ENCODE measurements around the gene ILDR2. TPM values are rescaled to one million over a fixed set of nuclear protein-coding genes. Genes with fewer than 3 reads are reported as not detected.

ILDR2 gene
- total RNA-seq, 1 donor, result 0.43 TPM

- TF ChIP-seq, protein P1, sequence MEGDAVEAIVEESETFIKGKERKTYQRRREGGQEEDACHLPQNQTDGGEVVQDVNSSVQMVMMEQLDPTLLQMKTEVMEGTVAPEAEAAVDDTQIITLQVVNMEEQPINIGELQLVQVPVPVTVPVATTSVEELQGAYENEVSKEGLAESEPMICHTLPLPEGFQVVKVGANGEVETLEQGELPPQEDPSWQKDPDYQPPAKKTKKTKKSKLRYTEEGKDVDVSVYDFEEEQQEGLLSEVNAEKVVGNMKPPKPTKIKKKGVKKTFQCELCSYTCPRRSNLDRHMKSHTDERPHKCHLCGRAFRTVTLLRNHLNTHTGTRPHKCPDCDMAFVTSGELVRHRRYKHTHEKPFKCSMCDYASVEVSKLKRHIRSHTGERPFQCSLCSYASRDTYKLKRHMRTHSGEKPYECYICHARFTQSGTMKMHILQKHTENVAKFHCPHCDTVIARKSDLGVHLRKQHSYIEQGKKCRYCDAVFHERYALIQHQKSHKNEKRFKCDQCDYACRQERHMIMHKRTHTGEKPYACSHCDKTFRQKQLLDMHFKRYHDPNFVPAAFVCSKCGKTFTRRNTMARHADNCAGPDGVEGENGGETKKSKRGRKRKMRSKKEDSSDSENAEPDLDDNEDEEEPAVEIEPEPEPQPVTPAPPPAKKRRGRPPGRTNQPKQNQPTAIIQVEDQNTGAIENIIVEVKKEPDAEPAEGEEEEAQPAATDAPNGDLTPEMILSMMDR (IDR thresholded peaks at IDR 0.05; ENCODE audit: insufficient read depth, low read depth, low read length), result no peak
- no peak overlapping the region for H3K4me3 ChIP-seq (ENCODE audit: low read depth, low read length)
- DNase-seq (ENCODE audit: low read depth), result no peak
Observed at GRCh38 chr1:166906647-166907046, 68.7 kb downstream of the ILDR2 start.

- TF ChIP-seq, protein P1 (IDR thresholded peaks at IDR 0.05; ENCODE audit: insufficient read depth, low read depth, low read length), result no peak
- no peak overlapping the region for H3K4me3 ChIP-seq (ENCODE audit: low read depth, low read length)
- peak; percentile 60 for DNase-seq (ENCODE audit: low read depth)
Observed at GRCh38 chr1:166905900-166906299, 69.4 kb downstream of the ILDR2 start.

GRCh38 chr1:166905136-166905535, 70.2 kb downstream of the ILDR2 start:
- TF ChIP-seq, protein P1 (IDR thresholded peaks at IDR 0.05; ENCODE audit: insufficient read depth, low read depth, low read length), result no peak
- DNase-seq (ENCODE audit: low read depth), result peak; percentile 48
- no peak overlapping the region for H3K4me3 ChIP-seq (ENCODE audit: low read depth, low read length)

DNA sequence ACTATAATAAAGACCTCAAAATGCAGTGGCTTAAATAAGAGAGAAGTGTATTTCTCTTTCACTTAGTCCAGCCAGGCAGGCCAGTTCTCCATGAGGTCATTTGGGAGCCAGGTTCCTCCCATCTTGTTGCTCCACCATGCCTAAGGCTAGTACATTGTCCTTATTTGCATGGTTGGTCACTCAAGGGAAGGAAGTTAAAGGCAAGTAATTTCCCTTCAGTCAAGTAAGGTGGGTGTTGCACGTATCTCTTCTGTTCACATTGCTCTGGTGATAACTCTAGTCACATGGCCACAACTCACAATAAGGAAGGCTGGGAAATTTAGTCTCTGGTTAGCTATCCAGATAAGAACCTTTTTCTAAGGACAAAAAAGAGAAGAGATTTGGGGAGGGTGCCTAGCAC, 72.1 kb downstream of the ILDR2 start:
- TF ChIP-seq, protein P1 (IDR thresholded peaks at IDR 0.05; ENCODE audit: insufficient read depth, low read depth, low read length), result no peak
- no peak for DNase-seq (ENCODE audit: low read depth)
- H3K4me3 ChIP-seq (ENCODE audit: low read depth, low read length), result no peak overlapping the region

DNA sequence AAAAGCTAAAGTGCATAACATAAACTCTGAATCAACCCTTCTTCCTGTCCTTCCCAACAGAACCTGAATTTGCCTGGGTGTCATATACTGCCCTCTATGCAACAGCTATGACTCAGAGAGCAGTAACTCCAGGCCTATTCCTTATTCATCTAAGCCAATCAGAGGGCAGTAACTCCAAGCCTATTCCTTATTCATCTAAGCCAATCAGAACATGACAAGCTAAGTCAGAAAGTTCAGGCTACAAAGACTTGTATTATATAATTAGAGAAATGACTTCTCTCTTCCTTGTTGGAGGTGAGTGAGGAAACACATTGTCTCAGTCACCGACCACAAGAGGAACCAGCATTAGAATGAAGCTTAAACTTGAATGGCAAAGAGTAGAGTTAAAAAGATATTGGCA, 73.1 kb downstream of the ILDR2 start:
- TF ChIP-seq, protein P1 (IDR thresholded peaks at IDR 0.05; ENCODE audit: insufficient read depth, low read depth, low read length), result no peak
- H3K4me3 ChIP-seq (ENCODE audit: low read depth, low read length), result no peak overlapping the region
- DNase-seq (ENCODE audit: low read depth), result no peak

DNA sequence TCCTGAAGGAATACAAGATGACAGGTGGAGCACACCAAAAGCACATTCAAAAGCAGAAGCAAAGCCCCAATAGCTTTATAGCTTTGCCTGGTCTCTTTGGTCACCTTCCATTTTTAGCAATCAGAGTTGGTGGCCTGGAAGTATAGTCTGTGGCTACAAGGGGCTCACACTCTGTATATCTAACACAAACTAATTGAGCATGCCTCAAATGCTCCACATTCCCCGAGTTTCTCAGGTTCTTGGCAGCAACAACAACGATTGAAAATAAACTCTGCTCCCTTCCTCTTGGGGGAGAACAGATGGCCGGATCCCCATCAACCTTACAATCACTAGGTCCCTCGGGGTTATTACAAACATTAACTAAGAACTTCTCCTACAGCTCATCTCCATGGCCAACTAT, 74.4 kb downstream of the ILDR2 start:
- no peak overlapping the region for H3K4me3 ChIP-seq (ENCODE audit: low read depth, low read length)
- TF ChIP-seq, protein P1 (IDR thresholded peaks at IDR 0.05; ENCODE audit: insufficient read depth, low read depth, low read length), result no peak
- no peak for DNase-seq (ENCODE audit: low read depth)

- no peak overlapping the region for H3K4me3 ChIP-seq (ENCODE audit: low read depth, low read length)
- TF ChIP-seq, protein P1 (IDR thresholded peaks at IDR 0.05; ENCODE audit: insufficient read depth, low read depth, low read length), result no peak
- no peak for DNase-seq (ENCODE audit: low read depth)
Observed at GRCh38 chr1:166899769-166900168, 75.6 kb downstream of the ILDR2 start.

Data from fibroblast of villous mesenchyme (primary cell).